VCaP (cell line): ENCODE results near the gene KCNC3.

ENCODE experiments used
- H3K27ac ChIP-seq: fragments of 450-650 bp; 2 replicates; pipeline ENCODE4 v1.5.1; 2017
- CTCF ChIP-seq: fragments of 450-650 bp; conservative IDR thresholded peaks from 2 replicates; pipeline ENCODE4 v1.5.1; 2017; ENCODE audit warnings: mild to moderate bottlenecking, moderate library complexity

The KCNC3 gene

GRCh38 chr19:50371914-50372475 is 42.8 kb upstream of the KCNC3 start:
- H3K27ac ChIP-seq: no peak overlapping the region
- no peak for TF ChIP-seq CTCF

- TF ChIP-seq CTCF: peak; percentile 94
- peak overlapping the region; percentile 69; the same call in 1 of the 2 replicates for H3K27ac ChIP-seq
Measured at GRCh38 chr19:50368649-50369570, 39.7 kb upstream of the KCNC3 start.

GRCh38 chr19:50365434-50366306 is 36.5 kb upstream of the KCNC3 start, which contains the start of gene NAPSA:
TSS of gene NAPSA (minus strand) at chr19:50365639. CDS start at chr19:50365621, 18 bp downstream.
- no peak for TF ChIP-seq CTCF
- no peak within 1 kb of the TSS for H3K27ac ChIP-seq

GRCh38 chr19:50362656-50363424 is 33.7 kb upstream of the KCNC3 start:
- H3K27ac ChIP-seq: no peak overlapping the region
- TF ChIP-seq CTCF: no peak

- H3K27ac ChIP-seq: no peak overlapping the region
- no peak for TF ChIP-seq CTCF
Measured at GRCh38 chr19:50362030-50362412, 32.8 kb upstream of the KCNC3 start.

GRCh38 chr19:50361290-50362029 is 32.3 kb upstream of the KCNC3 start:
- no peak for TF ChIP-seq CTCF
- H3K27ac ChIP-seq: no peak overlapping the region
